ENCODE data around the gene LGALS9B. TPM values are rescaled to one million over a fixed set of nuclear protein-coding genes. Genes with fewer than 3 reads are reported as not detected.
"Not testable (repeated sequence)": the region's sequence is repeated elsewhere in the genome, so short reads cannot be mapped to it uniquely, and the experiment has no call there.

The LGALS9B gene
- total RNA-seq, 4 donors from 2014 or later, result not detected

- H3K9me3 ChIP-seq; H3K27me3 ChIP-seq; H3K36me3 ChIP-seq; DNase-seq (ENCODE audit: low spot score in 2 of 2); H3K27ac ChIP-seq; H3K4me1 ChIP-seq; H3K4me3 ChIP-seq: not testable (repeated sequence)
- WGBS, result 56% methylated on average over 6 of the region's 6 CpGs
Measured at GRCh38 chr17:20484930-20485329, 17.6 kb upstream of the LGALS9B start.

GRCh38 chr17:20479889-20480591 is 12.7 kb upstream of the LGALS9B start:
- whole genome bisulfite sequencing, result 65% methylated on average over 6 of the region's 8 CpGs
- not testable (repeated sequence) for H3K4me3 ChIP-seq; DNase-seq (ENCODE audit: low spot score in 2 of 2); H3K4me1 ChIP-seq; H3K9me3 ChIP-seq; H3K27ac ChIP-seq; H3K27me3 ChIP-seq; H3K36me3 ChIP-seq

- not testable (repeated sequence) for H3K27me3 ChIP-seq; H3K9me3 ChIP-seq; H3K27ac ChIP-seq; H3K36me3 ChIP-seq; DNase-seq (ENCODE audit: low spot score in 2 of 2); H3K4me3 ChIP-seq; H3K4me1 ChIP-seq
- WGBS, result 48% methylated on average over 1 of the region's 4 CpGs
Measured at GRCh38 chr17:20477398-20478071, 10.2 kb upstream of the LGALS9B start.

- not testable (repeated sequence) for H3K27me3 ChIP-seq; H3K36me3 ChIP-seq; DNase-seq (ENCODE audit: low spot score in 2 of 2); H3K9me3 ChIP-seq; H3K4me3 ChIP-seq; H3K27ac ChIP-seq; H3K4me1 ChIP-seq
- WGBS, result 55% methylated on average over 7 of the region's 8 CpGs
Measured at GRCh38 chr17:20475137-20475831, 7.9 kb upstream of the LGALS9B start.

GRCh38 chr17:20474081-20474480 is 6.7 kb upstream of the LGALS9B start:
- not testable (repeated sequence) for H3K4me1 ChIP-seq; DNase-seq (ENCODE audit: low spot score in 2 of 2); H3K4me3 ChIP-seq; H3K36me3 ChIP-seq; H3K9me3 ChIP-seq; H3K27ac ChIP-seq; H3K27me3 ChIP-seq

- H3K27me3 ChIP-seq; H3K36me3 ChIP-seq; H3K27ac ChIP-seq; H3K9me3 ChIP-seq; H3K4me1 ChIP-seq; H3K4me3 ChIP-seq; DNase-seq (ENCODE audit: low spot score in 2 of 2): not testable (repeated sequence)
- 83% methylated on average over 1 of the region's 4 CpGs for WGBS
Measured at GRCh38 chr17:20469946-20470345, 2.6 kb upstream of the LGALS9B start.

- H3K36me3 ChIP-seq; H3K4me3 ChIP-seq; H3K9me3 ChIP-seq; H3K27me3 ChIP-seq; DNase-seq (ENCODE audit: low spot score in 2 of 2); H3K4me1 ChIP-seq; H3K27ac ChIP-seq: not testable (repeated sequence)
- WGBS, result 50% methylated on average over 2 of the region's 4 CpGs
Measured at GRCh38 chr17:20469107-20469506, 1.8 kb upstream of the LGALS9B start.

- not testable (repeated sequence) for H3K9me3 ChIP-seq; H3K4me1 ChIP-seq; H3K36me3 ChIP-seq; DNase-seq (ENCODE audit: low spot score in 2 of 2); H3K4me3 ChIP-seq; H3K27ac ChIP-seq; H3K27me3 ChIP-seq
- 20% methylated on average over 1 of the region's 5 CpGs for WGBS
Measured at GRCh38 chr17:20466999-20467398, 340 bp downstream of the LGALS9B start.

- not testable (repeated sequence) for H3K36me3 ChIP-seq; H3K4me3 ChIP-seq; H3K27ac ChIP-seq; DNase-seq (ENCODE audit: low spot score in 2 of 2); H3K27me3 ChIP-seq; H3K4me1 ChIP-seq; H3K9me3 ChIP-seq
- no CpG with 5 or more reads among the region's 5 CpGs for WGBS
Measured at GRCh38 chr17:20466553-20466952, 786 bp downstream of the LGALS9B start.

- H3K27me3 ChIP-seq; H3K9me3 ChIP-seq; DNase-seq (ENCODE audit: low spot score in 2 of 2); H3K4me3 ChIP-seq; H3K27ac ChIP-seq; H3K36me3 ChIP-seq; H3K4me1 ChIP-seq: not testable (repeated sequence)
- WGBS, result no CpG with 5 or more reads among the region's 12 CpGs
Measured at GRCh38 chr17:20465535-20465934, 1.8 kb downstream of the LGALS9B start.

- not testable (repeated sequence) for DNase-seq (ENCODE audit: low spot score in 2 of 2); H3K4me1 ChIP-seq; H3K9me3 ChIP-seq; H3K27ac ChIP-seq; H3K4me3 ChIP-seq; H3K27me3 ChIP-seq; H3K36me3 ChIP-seq
- WGBS, result no CpG with 5 or more reads among the region's 9 CpGs
Measured at GRCh38 chr17:20464854-20465414, 2.4 kb downstream of the LGALS9B start.

GRCh38 chr17:20462158-20462557 is 5.2 kb downstream of the LGALS9B start:
- no CpG with 5 or more reads among the region's 3 CpGs for WGBS

GRCh38 chr17:20457848-20458381 is 9.4 kb downstream of the LGALS9B start:
- not testable (repeated sequence) for DNase-seq (ENCODE audit: low spot score in 2 of 2); H3K27ac ChIP-seq; H3K4me3 ChIP-seq; H3K4me1 ChIP-seq; H3K36me3 ChIP-seq; H3K27me3 ChIP-seq; H3K9me3 ChIP-seq
- WGBS, result 75% methylated on average over 6 of the region's 10 CpGs

More at GRCh38 chr17:20462158-20462557, 5.2 kb downstream of the LGALS9B start:
- not testable (repeated sequence) for DNase-seq (ENCODE audit: low spot score in 2 of 2); H3K9me3 ChIP-seq; H3K4me1 ChIP-seq; H3K27me3 ChIP-seq; H3K4me3 ChIP-seq; H3K27ac ChIP-seq; H3K36me3 ChIP-seq

GRCh38 chr17:20455106-20455505 is 12.2 kb downstream of the LGALS9B start:
- DNase-seq (ENCODE audit: low spot score in 2 of 2); H3K4me3 ChIP-seq; H3K27ac ChIP-seq; H3K4me1 ChIP-seq; H3K27me3 ChIP-seq; H3K9me3 ChIP-seq; H3K36me3 ChIP-seq: not testable (repeated sequence)
- 49% methylated on average over 3 of the region's 10 CpGs for WGBS
